ENCODE measurements around the gene GRIP1. TPM values are rescaled to one million over a fixed set of nuclear protein-coding genes. Genes with fewer than 3 reads are reported as not detected.

The GRIP1 gene
- polyA plus RNA-seq, 1 experiment: 0.63 TPM

- H3K27me3 ChIP-seq (ENCODE audit: control insufficient read depth, insufficient read depth, low read length): peaks cover 2% of the 10 kb centered on the region; the same call in 1 of the 2 replicates
- no peak for DNase-seq (ENCODE audit: low read depth)
These were observed 13.4 kb downstream of the GRIP1 start for GRCh38 chr12:66665435-66665985.

GRCh38 chr12:66664076-66664475 is 14.8 kb downstream of the GRIP1 start:
- peaks cover 2% of the 10 kb centered on the region; the same call in 1 of the 2 replicates for H3K27me3 ChIP-seq (ENCODE audit: control insufficient read depth, insufficient read depth, low read length)
- DNase-seq (ENCODE audit: low read depth): no peak
- H3K36me3 ChIP-seq (ENCODE audit: control insufficient read depth, insufficient read depth, low read length): no peaks in the 10 kb centered on the region
- CTCF ChIA-PET: no interaction called here
- POLR2A ChIA-PET: no interaction called here
- TF ChIP-seq CTCF (IDR thresholded peaks at IDR 0.05; ENCODE audit: insufficient read depth, low read depth, low read length): no peak
- no peak overlapping the region for H3K4me3 ChIP-seq (ENCODE audit: low read depth, low read length)

More at GRCh38 chr12:66665435-66665985, 13.4 kb downstream of the GRIP1 start:
- ChIA-PET POLR2A (no interaction called here), CTCF (no interaction called here)
- Histone ChIP-seq H3K36me3 (ENCODE audit: control insufficient read depth, insufficient read depth, low read length) (no peaks in the 10 kb centered on the region), H3K4me3 (ENCODE audit: low read depth, low read length) (no peak overlapping the region)
- TF ChIP-seq CTCF (IDR thresholded peaks at IDR 0.05; ENCODE audit: insufficient read depth, low read depth, low read length): no peak

GRCh38 chr12:66663611-66664010 is 15.3 kb downstream of the GRIP1 start:
- no peak for TF ChIP-seq CTCF (IDR thresholded peaks at IDR 0.05; ENCODE audit: insufficient read depth, low read depth, low read length)
- ChIA-PET POLR2A (no interaction called here), CTCF (no interaction called here)

GRCh38 chr12:66662729-66663128 is 16.1 kb downstream of the GRIP1 start:
- Histone ChIP-seq H3K4me3 (ENCODE audit: low read depth, low read length) (no peak overlapping the region), H3K36me3 (ENCODE audit: control insufficient read depth, insufficient read depth, low read length) (no peaks in the 10 kb centered on the region), H3K27me3 (ENCODE audit: control insufficient read depth, insufficient read depth, low read length) (peaks cover 2% of the 10 kb centered on the region; the same call in 1 of the 2 replicates)
- no peak for TF ChIP-seq CTCF (IDR thresholded peaks at IDR 0.05; ENCODE audit: insufficient read depth, low read depth, low read length)
- CTCF ChIA-PET: interaction anchor here (0.6 kb wide), 1 partner anchor 254 kb away, joined by 3 read pairs; no protein-coding TSS in a partner anchor
- POLR2A ChIA-PET: no interaction called here
- no peak for DNase-seq (ENCODE audit: low read depth)

More at GRCh38 chr12:66663611-66664010, 15.3 kb downstream of the GRIP1 start:
- Histone ChIP-seq H3K27me3 (ENCODE audit: control insufficient read depth, insufficient read depth, low read length) (peaks cover 2% of the 10 kb centered on the region; the same call in 1 of the 2 replicates), H3K4me3 (ENCODE audit: low read depth, low read length) (no peak overlapping the region), H3K36me3 (ENCODE audit: control insufficient read depth, insufficient read depth, low read length) (no peaks in the 10 kb centered on the region)
- no peak for DNase-seq (ENCODE audit: low read depth)

GRCh38 chr12:66662179-66662578 is 16.7 kb downstream of the GRIP1 start:
- no peaks in the 10 kb centered on the region for H3K36me3 ChIP-seq (ENCODE audit: control insufficient read depth, insufficient read depth, low read length)
- POLR2A ChIA-PET: no interaction called here
- no peaks in the 10 kb centered on the region for H3K27me3 ChIP-seq (ENCODE audit: control insufficient read depth, insufficient read depth, low read length)
- TF ChIP-seq CTCF (IDR thresholded peaks at IDR 0.05; ENCODE audit: insufficient read depth, low read depth, low read length): no peak
- CTCF ChIA-PET: no interaction called here
- DNase-seq (ENCODE audit: low read depth): no peak
- no peak overlapping the region for H3K4me3 ChIP-seq (ENCODE audit: low read depth, low read length)
